ENCODE measurements around the gene FERMT3. TPM values are rescaled to one million over a fixed set of nuclear protein-coding genes. Genes with fewer than 3 reads are reported as not detected.
"Not testable (repeated sequence)": the region's sequence is repeated elsewhere in the genome, so short reads cannot be mapped to it uniquely, and the experiment has no call there.

FERMT3 gene
- polyA plus RNA-seq (2013, experiment 1 of 2), result 1.3 TPM
- polyA plus RNA-seq (2013, experiment 2 of 2), result 0.76 TPM

DNA sequence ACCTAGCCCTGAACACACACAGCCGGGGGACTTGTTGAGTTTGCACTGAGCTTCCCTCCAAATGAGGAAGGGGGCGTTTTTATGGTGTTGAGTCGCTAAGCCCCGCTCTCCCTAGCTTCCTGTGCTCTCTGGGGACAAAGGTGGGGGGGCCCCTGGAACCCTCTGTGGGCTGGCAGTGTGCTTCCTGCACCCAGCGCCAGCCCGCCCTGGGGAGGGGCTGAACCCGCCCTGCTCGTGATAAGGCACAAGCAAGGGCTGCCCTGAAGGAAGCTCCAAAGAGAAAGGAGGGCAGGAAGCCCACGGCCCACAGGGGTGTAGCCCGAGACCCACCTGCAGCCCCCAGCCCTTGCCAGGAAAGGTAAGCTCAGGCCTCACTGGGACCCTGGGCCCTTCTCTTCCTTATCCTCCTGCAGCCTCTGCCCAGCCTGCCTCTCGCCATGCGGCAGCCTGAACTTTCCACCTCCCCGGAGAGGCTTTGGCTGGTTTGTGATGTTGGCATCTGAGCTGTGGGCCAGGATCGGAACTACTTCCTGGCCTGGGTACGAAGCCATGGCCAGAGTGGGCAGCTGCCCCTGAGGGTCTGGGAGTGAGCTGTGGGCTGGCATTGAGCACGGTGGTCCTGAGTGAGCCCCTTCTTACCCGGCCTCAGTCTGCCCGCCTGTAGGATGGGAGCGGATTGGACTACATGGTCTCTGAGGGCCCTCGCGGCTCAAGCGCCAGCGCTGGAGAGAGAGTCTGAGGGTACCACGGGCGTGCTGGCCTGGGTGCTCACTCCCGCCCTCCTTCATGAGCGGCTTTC is at the start of gene FERMT3:
Gene FERMT3, plus strand, starts transcription at position 265 of the 799 bp plus-strand sequence. CDS start 644 bp downstream, outside the sequence.
- Histone ChIP-seq H3K79me2 (ENCODE audit: control insufficient read depth, insufficient read depth, low read length) (no peaks in the 10 kb centered on the region), H3K79me1 (ENCODE audit: low read length) (peaks cover 3% of the 10 kb centered on the region), H3K4ac (ENCODE audit: low read depth, low read length) (no peak within 1 kb of the TSS), H3K27ac (ENCODE audit: low read depth, low read length) (no peak within 1 kb of the TSS), H2AK5ac (ENCODE audit: low read length) (no peak within 1 kb of the TSS), H3K36me3 (ENCODE audit: control insufficient read depth, insufficient read depth, low read length) (peaks cover 20% of the 10 kb centered on the region), H2BK5ac (ENCODE audit: low read length) (no peak within 1 kb of the TSS), H2BK120ac (ENCODE audit: low read depth, low read length) (no peak within 1 kb of the TSS), H3K4me2 (ENCODE audit: low read length) (no peak within 1 kb of the TSS), H3K4me1 (ENCODE audit: control insufficient read depth, low read depth, low read length) (no peaks in the 10 kb centered on the region), H3K18ac (ENCODE audit: low read length) (no peak within 1 kb of the TSS), H4K8ac (ENCODE audit: low read depth, low read length) (no peak within 1 kb of the TSS), H3K9ac (ENCODE audit: low read length) (no peak within 1 kb of the TSS), H4K5ac (ENCODE audit: low read length) (no peak within 1 kb of the TSS), H3K56ac (ENCODE audit: low read length) (no peak within 1 kb of the TSS), H3K4me3 (ENCODE audit: low read length) (no peak within 1 kb of the TSS), H2BK15ac (replicated peaks; ENCODE audit: low read depth) (no peak within 1 kb of the TSS), H3K23ac (ENCODE audit: low read length) (no peak within 1 kb of the TSS), H3K27me3 (ENCODE audit: insufficient read depth, low read length, poor library complexity) (no peaks in the 10 kb centered on the region)
- no CpG with 5 or more reads among the region's 27 CpGs for WGBS (ENCODE audit: extremely low coverage, insufficient coverage, low lambda C conversion rate)
- DNase-seq, result no peak

DNA sequence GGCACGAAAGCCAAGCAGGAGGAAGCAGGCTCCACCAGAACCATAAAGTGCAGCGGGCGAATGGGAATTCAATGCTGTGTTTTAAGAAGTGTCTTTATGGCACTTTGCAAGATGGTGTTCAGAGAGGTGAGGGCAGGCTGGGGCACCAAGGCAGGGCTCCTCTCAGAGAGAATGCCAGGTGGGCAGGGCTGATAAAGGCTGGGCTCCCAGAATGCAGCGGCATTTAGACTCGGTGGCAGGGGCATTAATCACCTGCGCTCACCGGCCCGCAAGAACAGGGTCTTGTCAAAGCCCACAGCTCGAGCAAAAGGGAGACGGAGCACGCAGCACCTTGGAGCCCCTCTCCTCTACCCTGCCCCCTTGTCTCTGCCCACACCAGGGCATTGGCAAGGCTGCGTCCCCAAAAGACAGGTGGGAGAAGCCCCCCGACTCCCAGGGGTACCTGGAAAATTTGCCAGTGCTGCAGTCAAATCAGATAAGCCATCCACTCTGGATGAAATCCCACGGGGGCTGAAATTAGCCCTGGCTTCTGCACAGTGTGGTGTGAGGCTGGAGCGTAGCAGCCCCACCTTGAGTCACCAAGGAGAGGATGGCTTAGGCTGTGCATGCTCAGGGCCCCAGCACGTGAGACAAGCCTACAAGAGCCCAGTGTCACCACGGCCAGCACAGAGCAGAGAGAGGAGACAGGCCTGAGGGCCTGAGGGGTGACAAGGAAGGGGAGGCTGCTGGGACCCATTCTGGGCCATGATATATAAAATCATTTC is 48.7 kb upstream of the FERMT3 start:
- no peak overlapping the region for H2BK5ac ChIP-seq (ENCODE audit: low read length)
- no peak overlapping the region for H4K8ac ChIP-seq (ENCODE audit: low read depth, low read length)
- DNase-seq, result no peak
- no peak overlapping the region for H2BK15ac ChIP-seq (replicated peaks; ENCODE audit: low read depth)
- H2AK5ac ChIP-seq (ENCODE audit: low read length), result no peak overlapping the region
- no peak overlapping the region for H3K9ac ChIP-seq (ENCODE audit: low read length)
- H4K5ac ChIP-seq (ENCODE audit: low read length), result no peak overlapping the region
- no peak overlapping the region for H3K27ac ChIP-seq (ENCODE audit: low read depth, low read length)
- H3K4me1 ChIP-seq (ENCODE audit: control insufficient read depth, low read depth, low read length), result no peaks in the 10 kb centered on the region
- no peak overlapping the region for H3K4me3 ChIP-seq (ENCODE audit: low read length)
- H3K4ac ChIP-seq (ENCODE audit: low read depth, low read length), result no peak overlapping the region
- no peak overlapping the region for H2BK120ac ChIP-seq (ENCODE audit: low read depth, low read length)
- no peaks in the 10 kb centered on the region for H3K27me3 ChIP-seq (ENCODE audit: insufficient read depth, low read length, poor library complexity)
- H3K36me3 ChIP-seq (ENCODE audit: control insufficient read depth, insufficient read depth, low read length), result no peaks in the 10 kb centered on the region
- no peak overlapping the region for H3K4me2 ChIP-seq (ENCODE audit: low read length)
- H3K23ac ChIP-seq (ENCODE audit: low read length), result no peak overlapping the region
- no peaks in the 10 kb centered on the region for H3K79me1 ChIP-seq (ENCODE audit: low read length)
- no peaks in the 10 kb centered on the region for H3K79me2 ChIP-seq (ENCODE audit: control insufficient read depth, insufficient read depth, low read length)
- WGBS (ENCODE audit: extremely low coverage, insufficient coverage, low lambda C conversion rate), result no CpG with 5 or more reads among the region's 17 CpGs
- no peak overlapping the region for H3K18ac ChIP-seq (ENCODE audit: low read length)
- H3K56ac ChIP-seq (ENCODE audit: low read length), result no peak overlapping the region

DNA sequence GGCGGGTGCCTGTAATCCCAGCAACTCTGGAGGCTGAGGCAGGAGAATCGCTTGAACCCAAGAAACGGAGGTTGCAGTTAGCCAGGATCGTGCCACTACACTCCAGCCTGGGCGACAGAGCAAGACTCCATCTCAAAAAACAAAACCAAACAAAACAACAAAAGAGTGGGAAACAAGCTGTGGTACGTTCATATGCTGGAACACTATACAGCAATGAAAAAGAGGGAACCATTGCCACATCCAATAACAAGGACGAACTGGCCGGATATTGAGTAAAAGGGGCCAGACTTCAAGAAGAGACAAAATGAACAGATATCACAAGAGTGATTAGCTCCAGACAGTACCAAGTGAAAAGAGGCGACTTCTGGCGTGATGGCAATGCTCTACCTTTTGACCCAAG is 45.5 kb upstream of the FERMT3 start:
- peaks cover 5% of the 10 kb centered on the region for H3K4me1 ChIP-seq (ENCODE audit: control insufficient read depth, low read depth, low read length)
- no peak overlapping the region for H3K56ac ChIP-seq (ENCODE audit: low read length)
- no peak overlapping the region for H4K5ac ChIP-seq (ENCODE audit: low read length)
- H3K27me3 ChIP-seq (ENCODE audit: insufficient read depth, low read length, poor library complexity), result no peaks in the 10 kb centered on the region
- H3K4me2 ChIP-seq (ENCODE audit: low read length), result no peak overlapping the region
- WGBS (ENCODE audit: extremely low coverage, insufficient coverage, low lambda C conversion rate), result no CpG with 5 or more reads among the region's 10 CpGs
- no peak overlapping the region for H2BK5ac ChIP-seq (ENCODE audit: low read length)
- no peak overlapping the region for H3K27ac ChIP-seq (ENCODE audit: low read depth, low read length)
- H3K18ac ChIP-seq (ENCODE audit: low read length), result no peak overlapping the region
- H3K4me3 ChIP-seq (ENCODE audit: low read length), result no peak overlapping the region
- H2AK5ac ChIP-seq (ENCODE audit: low read length), result no peak overlapping the region
- no peaks in the 10 kb centered on the region for H3K79me2 ChIP-seq (ENCODE audit: control insufficient read depth, insufficient read depth, low read length)
- H3K79me1 ChIP-seq (ENCODE audit: low read length), result no peaks in the 10 kb centered on the region
- no peak for DNase-seq
- H3K23ac ChIP-seq (ENCODE audit: low read length), result no peak overlapping the region
- H3K36me3 ChIP-seq (ENCODE audit: control insufficient read depth, insufficient read depth, low read length), result no peaks in the 10 kb centered on the region
- no peak overlapping the region for H2BK120ac ChIP-seq (ENCODE audit: low read depth, low read length)
- no peak overlapping the region for H3K9ac ChIP-seq (ENCODE audit: low read length)
- H3K4ac ChIP-seq (ENCODE audit: low read depth, low read length), result no peak overlapping the region
- no peak overlapping the region for H2BK15ac ChIP-seq (replicated peaks; ENCODE audit: low read depth)
- no peak overlapping the region for H4K8ac ChIP-seq (ENCODE audit: low read depth, low read length)

DNA sequence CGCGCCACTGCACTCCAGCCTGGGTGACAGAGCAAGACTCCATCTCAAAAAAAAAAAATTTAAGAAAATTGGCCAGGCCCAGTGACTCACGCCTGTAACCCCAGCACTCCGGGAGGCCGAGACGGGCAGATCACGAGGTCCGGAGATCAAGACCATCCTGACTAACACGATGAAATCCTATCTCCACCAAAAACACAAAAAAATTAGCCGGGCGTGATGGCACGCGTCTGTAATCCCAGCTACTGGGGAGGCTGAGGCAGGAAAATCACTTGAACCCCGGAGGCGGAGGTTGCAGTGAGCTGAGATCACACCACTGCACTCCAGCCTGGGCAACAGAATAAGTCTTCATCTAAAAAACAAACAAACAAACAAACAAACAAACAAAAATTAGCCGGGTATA is 43.8 kb upstream of the FERMT3 start:
- not testable (repeated sequence) for H3K79me2 ChIP-seq (ENCODE audit: control insufficient read depth, insufficient read depth, low read length); H2AK5ac ChIP-seq (ENCODE audit: low read length); H3K18ac ChIP-seq (ENCODE audit: low read length); H3K36me3 ChIP-seq (ENCODE audit: control insufficient read depth, insufficient read depth, low read length); H3K9ac ChIP-seq (ENCODE audit: low read length); H3K27me3 ChIP-seq (ENCODE audit: insufficient read depth, low read length, poor library complexity); H2BK120ac ChIP-seq (ENCODE audit: low read depth, low read length); H3K4me2 ChIP-seq (ENCODE audit: low read length); H3K4ac ChIP-seq (ENCODE audit: low read depth, low read length); DNase-seq; H3K27ac ChIP-seq (ENCODE audit: low read depth, low read length); H3K56ac ChIP-seq (ENCODE audit: low read length); H4K5ac ChIP-seq (ENCODE audit: low read length); H2BK15ac ChIP-seq (replicated peaks; ENCODE audit: low read depth); H3K79me1 ChIP-seq (ENCODE audit: low read length); H4K8ac ChIP-seq (ENCODE audit: low read depth, low read length); H3K4me1 ChIP-seq (ENCODE audit: control insufficient read depth, low read depth, low read length); H2BK5ac ChIP-seq (ENCODE audit: low read length); H3K4me3 ChIP-seq (ENCODE audit: low read length); H3K23ac ChIP-seq (ENCODE audit: low read length)
- WGBS (ENCODE audit: extremely low coverage, insufficient coverage, low lambda C conversion rate), result no CpG with 5 or more reads among the region's 16 CpGs

DNA sequence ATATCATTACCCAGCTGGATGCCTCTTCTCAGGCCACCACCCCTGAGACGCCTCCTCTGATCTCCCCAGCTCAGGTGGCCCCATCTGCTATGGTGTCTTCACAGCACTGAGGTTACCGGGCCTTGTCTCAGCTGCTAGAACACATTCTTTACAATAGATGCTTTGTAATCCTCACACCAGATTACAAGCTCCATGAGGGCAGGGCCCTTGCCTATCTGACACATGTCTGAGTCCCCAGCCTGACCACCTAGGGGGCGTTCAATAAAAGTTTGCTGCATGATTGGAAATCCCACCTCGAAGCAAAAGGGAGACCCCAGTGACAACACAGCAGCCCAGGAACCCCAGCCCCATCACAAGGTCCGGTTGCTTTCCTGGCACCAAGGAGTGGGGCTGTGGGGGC is 42.6 kb upstream of the FERMT3 start:
- Histone ChIP-seq H3K79me2 (ENCODE audit: control insufficient read depth, insufficient read depth, low read length) (no peaks in the 10 kb centered on the region), H3K56ac (ENCODE audit: low read length) (no peak overlapping the region), H3K4me2 (ENCODE audit: low read length) (no peak overlapping the region), H3K4ac (ENCODE audit: low read depth, low read length) (no peak overlapping the region), H3K27me3 (ENCODE audit: insufficient read depth, low read length, poor library complexity) (no peaks in the 10 kb centered on the region), H3K36me3 (ENCODE audit: control insufficient read depth, insufficient read depth, low read length) (no peaks in the 10 kb centered on the region), H4K5ac (ENCODE audit: low read length) (no peak overlapping the region), H3K18ac (ENCODE audit: low read length) (no peak overlapping the region), H3K4me1 (ENCODE audit: control insufficient read depth, low read depth, low read length) (peaks cover 5% of the 10 kb centered on the region), H3K9ac (ENCODE audit: low read length) (no peak overlapping the region), H2BK120ac (ENCODE audit: low read depth, low read length) (no peak overlapping the region), H3K23ac (ENCODE audit: low read length) (no peak overlapping the region), H2BK15ac (replicated peaks; ENCODE audit: low read depth) (no peak overlapping the region), H4K8ac (ENCODE audit: low read depth, low read length) (no peak overlapping the region), H2AK5ac (ENCODE audit: low read length) (no peak overlapping the region), H3K27ac (ENCODE audit: low read depth, low read length) (no peak overlapping the region), H3K4me3 (ENCODE audit: low read length) (no peak overlapping the region), H3K79me1 (ENCODE audit: low read length) (no peaks in the 10 kb centered on the region), H2BK5ac (ENCODE audit: low read length) (no peak overlapping the region)
- no CpG with 5 or more reads among the region's 5 CpGs for WGBS (ENCODE audit: extremely low coverage, insufficient coverage, low lambda C conversion rate)
- DNase-seq, result peak; percentile 16

Data from mesendoderm (in vitro differentiated cells).